HCT116 (cell line): ENCODE results near the gene PLD1.

Source experiments
- CEBPB ChIP-seq: IDR thresholded peaks from 2 replicates; pipeline ENCODE4 v1.6.1; 2012; ENCODE audit warnings: low read depth
- ELF1 ChIP-seq: IDR thresholded peaks from 2 replicates; pipeline ENCODE4 v1.6.1; 2012; ENCODE audit warnings: low read depth, borderline replicate concordance
- EZH2 ChIP-seq: fragments of 200-600 bp; sonication (generic); IDR thresholded peaks from 2 replicates; pipeline ENCODE4 v1.6.1; 2017; ENCODE audit warnings: antibody characterized with exemption, mixed run types
- FOSL1 ChIP-seq: IDR thresholded peaks from 2 replicates; pipeline ENCODE4 v1.6.1; 2012; ENCODE audit warnings: low read depth
- POLR2A ChIP-seq: IDR thresholded peaks from 2 replicates; pipeline ENCODE4 v1.7.0; 2011; ENCODE audit warnings: borderline replicate concordance; ENCODE audit not compliant: insufficient read depth, insufficient read length; ENCODE audit errors: extremely low read depth
- SP1 ChIP-seq: IDR thresholded peaks from 2 replicates; pipeline ENCODE4 v1.6.1; 2012; ENCODE audit warnings: low read depth
- SRF ChIP-seq: IDR thresholded peaks from 2 replicates; pipeline ENCODE4 v1.6.1; 2012; ENCODE audit warnings: low read depth
- TCF7L2 ChIP-seq: IDR thresholded peaks from 2 replicates; pipeline ENCODE4 v1.7.0; 2011; ENCODE audit warnings: borderline replicate concordance, inconsistent platforms; ENCODE audit not compliant: insufficient read depth, insufficient read length; ENCODE audit errors: extremely low read depth
- TF ChIP-seq, protein P1 (sequence below), 3 experiments: fragments of 200-600 bp in 1 of 3; sonication (generic) in 1 of 3; IDR thresholded peaks in 2 of 3; conservative IDR thresholded peaks in 1 of 3; 2 replicates each; pipeline ENCODE4 v1.5.1; 2012 to 2017; ENCODE audit warnings: low read depth in 2 of 3, low read length in 2 of 3, antibody characterized with exemption in 1 of 3, borderline replicate concordance in 1 of 3, control low read depth in 1 of 3, mild to moderate bottlenecking in 1 of 3, mixed read lengths in 1 of 3, mixed run types in 1 of 3, moderate library complexity in 1 of 3; ENCODE audit not compliant: insufficient read depth in 1 of 3

GRCh38 chr3:171565481-171566058, 244.7 kb downstream of the PLD1 start:
- TF ChIP-seq, protein P1, sequence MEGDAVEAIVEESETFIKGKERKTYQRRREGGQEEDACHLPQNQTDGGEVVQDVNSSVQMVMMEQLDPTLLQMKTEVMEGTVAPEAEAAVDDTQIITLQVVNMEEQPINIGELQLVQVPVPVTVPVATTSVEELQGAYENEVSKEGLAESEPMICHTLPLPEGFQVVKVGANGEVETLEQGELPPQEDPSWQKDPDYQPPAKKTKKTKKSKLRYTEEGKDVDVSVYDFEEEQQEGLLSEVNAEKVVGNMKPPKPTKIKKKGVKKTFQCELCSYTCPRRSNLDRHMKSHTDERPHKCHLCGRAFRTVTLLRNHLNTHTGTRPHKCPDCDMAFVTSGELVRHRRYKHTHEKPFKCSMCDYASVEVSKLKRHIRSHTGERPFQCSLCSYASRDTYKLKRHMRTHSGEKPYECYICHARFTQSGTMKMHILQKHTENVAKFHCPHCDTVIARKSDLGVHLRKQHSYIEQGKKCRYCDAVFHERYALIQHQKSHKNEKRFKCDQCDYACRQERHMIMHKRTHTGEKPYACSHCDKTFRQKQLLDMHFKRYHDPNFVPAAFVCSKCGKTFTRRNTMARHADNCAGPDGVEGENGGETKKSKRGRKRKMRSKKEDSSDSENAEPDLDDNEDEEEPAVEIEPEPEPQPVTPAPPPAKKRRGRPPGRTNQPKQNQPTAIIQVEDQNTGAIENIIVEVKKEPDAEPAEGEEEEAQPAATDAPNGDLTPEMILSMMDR (IDR thresholded peaks at IDR 0.05 in 2 of 3, conservative IDR thresholded peaks at IDR 0.05 in 1 of 3; ENCODE audit: borderline replicate concordance in 1 of 3, insufficient read depth in 1 of 3, low read depth in 2 of 3, low read length in 2 of 3) = no peak
- no peak for TF ChIP-seq ELF1
- no peak for TF ChIP-seq EZH2
- TF ChIP-seq FOSL1 = no peak
- TF ChIP-seq POLR2A = no peak
- TF ChIP-seq SRF = no peak
- TF ChIP-seq TCF7L2 = no peak
- TF ChIP-seq CEBPB = no peak
- no peak for TF ChIP-seq SP1
